Adrenal gland (tissue), 12 donors: ENCODE data around the gene GHSR. TPM values are rescaled to one million over a fixed set of nuclear protein-coding genes. Genes with fewer than 3 reads are reported as not detected.

Source experiments
- DNase-seq, 7 donors: peaks; one replicate each; pipeline ENCODE4 v3.0.0-alpha.2; 2019 to 2020
- H3K27ac ChIP-seq, 5 donors: fragments of 200-600 bp; sonication (generic) in 4 of 5; 1 replicate in 3 of 5; 2 replicates in 2 of 5; pipeline versions ENCODE4 v1.5.1 to v1.8.0; 2016 to 2020; ENCODE audit warnings: mild to moderate bottlenecking in 1 of 5
- H3K27me3 ChIP-seq: fragments of 200-600 bp; 2 replicates; pipeline ENCODE4 v1.8.0; 2021
- H3K36me3 ChIP-seq, 2 donors: fragments of 200-600 bp; replicated peaks in 1 of 2; 1 replicate in 1 of 2; 2 replicates in 1 of 2; pipeline versions ENCODE4 v1.5.1 to v1.8.0; 2018 to 2022
- H3K4me1 ChIP-seq, 2 donors: fragments of 200-600 bp; replicated peaks in 1 of 2; 1 replicate in 1 of 2; 2 replicates in 1 of 2; pipeline versions ENCODE4 v1.5.1 to v1.8.0; 2018 to 2021
- H3K4me3 ChIP-seq, 4 donors: fragments of 200-600 bp; sonication (generic) in 3 of 4; one replicate each; pipeline ENCODE4 v1.5.1; 2016 to 2018
- H3K9me3 ChIP-seq, 3 donors: fragments of 200-600 bp; sonication (generic) in 1 of 3; replicated peaks in 1 of 3; 1 replicate in 2 of 3; 2 replicates in 1 of 3; pipeline versions ENCODE4 v1.5.1 to v1.8.0; 2016 to 2021
- POLR2A ChIP-seq, 2 donors: fragments of 450-650 bp; IDR thresholded peaks; one replicate each; pipeline ENCODE4 v1.6.1; 2017; ENCODE audit warnings: antibody characterized with exemption in 2 of 2, mild to moderate bottlenecking in 2 of 2, moderate library complexity in 1 of 2
- WGBS, 4 donors: extraction: QIAGEN DNeasy Blood & Tissue Kit in 2 of 4; methylation state at CpG; one replicate each; pipeline versions ENCODE4 v1.1.5 to v1.1.7; 2013 to 2017; 5-methylcytosine and 5-hydroxymethylcytosine counted together
- intact Hi-C, 2 donors: fragments of 100-400 bp; cut with DNase I; formaldehyde crosslinking; loops; one replicate each; pipeline versions ENCODE4 v1.14.1 to v1.15.0; 2022 to 2023
- polyA plus RNA-seq, 3 donors: library from polyadenylated mRNA; stranded (reverse); fragments of 200-250 nt in 2 of 3; fragments of 350-450 nt in 1 of 3; fragmentation: Illumina TruSeq in 1 of 3; extraction: RNeasy Lipid Tissue Mini Kit (QIAGEN cat#74804) in 1 of 3; gene quantifications; one replicate each; pipeline ENCODE4 v1.2.3, GENCODE V29; 2013 to 2014
- total RNA-seq, 9 donors: library from RNA; depleted of rRNA in 4 of 9; stranded (reverse); fragments of >200 nt in 4 of 9; fragments of 120-200 nt in 1 of 9; fragmentation: NEBNext Ultra II Directional in 1 of 9; extraction: Animal tissue kit (Norgen Biotek cat#: 25700) in 1 of 9; gene quantifications; one replicate each; pipeline versions ENCODE4 v1.1.0 to v1.2.4, GENCODE V29; 2013 to 2023
- TF ChIP-seq, protein P1 (sequence below), 6 experiments: fragments of 450-650 bp in 4 of 6; fragments of 200-600 bp in 2 of 6; sonication (generic) in 1 of 6; IDR thresholded peaks; 1 replicate in 5 of 6; 2 replicates in 1 of 6; pipeline versions ENCODE4 v1.5.1 to v1.8.0; 2016 to 2021; ENCODE audit warnings: antibody characterized with exemption in 6 of 6, mild to moderate bottlenecking in 2 of 6, moderate library complexity in 1 of 6
- donor health status: healthy with polysubstance abuse.
- donor health status: Bipolar disorder and iron deficiency.
- donor health status: DM: yes; HTN: yes; CAD: no.
- donor health status: DM: no; HTN: no; CAD: no.
- donor health status: DM: no; HTN: no; CAD: no.
- donor health status: DM: yes; HTN: yes; CAD: no.

Gene GHSR
- total and polyA plus RNA-seq, 12 donors: 0.24 to 1.8 (median 0.31) TPM; not detected in 8

DNA sequence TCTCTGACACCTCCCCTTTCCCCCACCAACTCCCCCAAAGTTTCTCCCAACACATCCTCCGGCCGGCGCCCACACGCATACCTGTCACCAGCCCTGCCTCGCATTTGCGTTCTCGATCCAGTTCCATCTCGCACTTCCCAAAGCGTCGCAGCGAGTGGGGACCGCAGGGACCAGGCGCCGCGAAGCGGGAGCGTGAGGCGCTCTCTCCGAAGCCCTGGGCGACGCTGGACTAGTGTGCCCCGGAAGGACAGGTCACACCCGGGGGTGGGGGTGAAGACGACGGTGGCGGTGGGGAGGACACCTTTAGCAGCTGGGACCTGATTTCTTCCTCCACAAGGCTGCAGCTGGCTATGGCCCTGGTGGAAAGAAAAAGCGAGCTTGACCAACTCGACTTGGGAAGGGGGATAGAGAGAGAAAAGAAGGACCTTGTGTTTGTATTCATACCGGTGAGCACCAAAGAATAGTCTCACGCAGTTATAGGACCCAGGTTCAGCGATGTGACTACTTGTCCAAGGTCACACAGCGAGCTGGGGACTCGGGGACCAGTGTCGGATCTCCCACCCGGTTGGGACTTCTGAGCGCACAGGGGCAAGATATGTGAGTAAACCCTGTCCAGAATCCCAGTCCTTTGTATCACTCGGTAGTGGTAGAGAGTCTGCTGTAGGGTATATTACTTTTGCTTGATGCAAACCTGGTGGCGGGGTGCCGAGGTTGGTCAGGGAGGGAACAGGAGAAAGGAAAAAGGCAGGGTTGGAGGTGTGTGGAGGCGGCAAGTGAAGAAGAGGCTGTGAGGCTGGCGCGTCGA lies 607 bp upstream of the GHSR start:
- H3K36me3 ChIP-seq: no peaks in the 10 kb centered on the region
- peaks cover 0 to 16% of the 10 kb centered on the region in 2 donors for H3K4me1 ChIP-seq
- TF ChIP-seq, protein P1, sequence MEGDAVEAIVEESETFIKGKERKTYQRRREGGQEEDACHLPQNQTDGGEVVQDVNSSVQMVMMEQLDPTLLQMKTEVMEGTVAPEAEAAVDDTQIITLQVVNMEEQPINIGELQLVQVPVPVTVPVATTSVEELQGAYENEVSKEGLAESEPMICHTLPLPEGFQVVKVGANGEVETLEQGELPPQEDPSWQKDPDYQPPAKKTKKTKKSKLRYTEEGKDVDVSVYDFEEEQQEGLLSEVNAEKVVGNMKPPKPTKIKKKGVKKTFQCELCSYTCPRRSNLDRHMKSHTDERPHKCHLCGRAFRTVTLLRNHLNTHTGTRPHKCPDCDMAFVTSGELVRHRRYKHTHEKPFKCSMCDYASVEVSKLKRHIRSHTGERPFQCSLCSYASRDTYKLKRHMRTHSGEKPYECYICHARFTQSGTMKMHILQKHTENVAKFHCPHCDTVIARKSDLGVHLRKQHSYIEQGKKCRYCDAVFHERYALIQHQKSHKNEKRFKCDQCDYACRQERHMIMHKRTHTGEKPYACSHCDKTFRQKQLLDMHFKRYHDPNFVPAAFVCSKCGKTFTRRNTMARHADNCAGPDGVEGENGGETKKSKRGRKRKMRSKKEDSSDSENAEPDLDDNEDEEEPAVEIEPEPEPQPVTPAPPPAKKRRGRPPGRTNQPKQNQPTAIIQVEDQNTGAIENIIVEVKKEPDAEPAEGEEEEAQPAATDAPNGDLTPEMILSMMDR (IDR thresholded peaks at IDR 0.05): no peak
- no peak for TF ChIP-seq POLR2A (IDR thresholded peaks at IDR 0.05)
- DNase-seq: no peak
- WGBS, 4 donors: 6 to 10% (median 7%) methylated on average over 30 to 43 of the region's 43 CpGs
- no peaks in the 10 kb centered on the region for H3K9me3 ChIP-seq
- H3K27ac ChIP-seq: no peak overlapping the region
- H3K27me3 ChIP-seq: peaks cover 57% of the 10 kb centered on the region
- intact Hi-C loops: no loop called here
- H3K4me3 ChIP-seq: no peak overlapping the region

DNA sequence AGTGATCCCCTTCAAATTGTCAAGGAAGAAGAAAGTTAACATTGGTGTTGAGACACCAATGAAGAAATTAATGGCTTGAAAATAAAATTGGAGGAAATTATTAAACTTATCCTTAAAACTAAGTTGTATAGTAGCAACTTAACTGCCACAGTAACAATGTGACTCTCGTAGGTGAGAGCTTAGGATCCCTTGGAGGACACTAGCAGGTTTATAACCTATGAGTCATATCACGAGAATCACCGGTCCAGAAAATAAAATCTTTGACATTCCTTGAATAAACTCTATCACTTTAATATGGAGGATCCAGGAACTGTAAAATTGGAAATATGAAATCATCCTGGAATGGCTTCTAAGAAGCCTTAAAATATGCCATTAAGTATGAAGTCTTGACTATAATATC lies 2.1 kb downstream of the GHSR start:
- TF ChIP-seq POLR2A (IDR thresholded peaks at IDR 0.05): no peak
- TF ChIP-seq, protein P1 (IDR thresholded peaks at IDR 0.05): no peak
- Histone ChIP-seq H3K4me3 (no peak overlapping the region), H3K27ac (no peak overlapping the region), H3K4me1 (peaks cover 0 to 16% of the 10 kb centered on the region in 2 donors), H3K36me3 (no peaks in the 10 kb centered on the region), H3K27me3 (peaks cover 50% of the 10 kb centered on the region), H3K9me3 (no peaks in the 10 kb centered on the region)
- no peak for DNase-seq
- intact Hi-C loops: no loop called here
- 51 to 71% (median 61%) methylated on average over 3 of the region's 3 CpGs for WGBS, 4 donors

DNA sequence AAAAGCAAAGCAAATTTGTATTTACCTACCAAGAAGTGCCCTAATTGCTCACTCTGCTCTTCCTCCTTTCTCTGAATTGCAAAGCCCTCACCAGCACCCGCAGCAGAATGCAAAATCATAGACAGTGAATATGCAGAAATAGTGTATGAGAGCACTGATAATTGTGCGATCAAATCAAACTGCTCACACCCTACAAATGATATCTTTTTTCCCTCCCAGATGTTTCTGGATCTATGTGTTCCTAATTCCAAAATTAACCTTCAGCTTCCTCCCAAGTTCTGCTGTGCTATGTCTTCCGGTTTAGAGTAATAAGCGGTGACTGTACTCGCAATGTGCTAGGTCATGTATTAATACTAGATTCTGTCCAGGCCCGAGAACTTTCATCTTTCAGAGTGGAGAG lies 3.4 kb downstream of the GHSR start:
- 76 to 84% (median 81%) methylated on average over 6 of the region's 6 CpGs for WGBS, 4 donors
- Histone ChIP-seq H3K4me3 (no peak overlapping the region), H3K27ac (no peak overlapping the region), H3K27me3 (peaks cover 37% of the 10 kb centered on the region), H3K36me3 (no peaks in the 10 kb centered on the region), H3K4me1 (peaks cover 0 to 13% of the 10 kb centered on the region in 2 donors), H3K9me3 (no peaks in the 10 kb centered on the region)
- no peak for DNase-seq
- no peak for TF ChIP-seq POLR2A (IDR thresholded peaks at IDR 0.05)
- TF ChIP-seq, protein P1 (IDR thresholded peaks at IDR 0.05): no peak
- intact Hi-C loops: no loop called here

DNA sequence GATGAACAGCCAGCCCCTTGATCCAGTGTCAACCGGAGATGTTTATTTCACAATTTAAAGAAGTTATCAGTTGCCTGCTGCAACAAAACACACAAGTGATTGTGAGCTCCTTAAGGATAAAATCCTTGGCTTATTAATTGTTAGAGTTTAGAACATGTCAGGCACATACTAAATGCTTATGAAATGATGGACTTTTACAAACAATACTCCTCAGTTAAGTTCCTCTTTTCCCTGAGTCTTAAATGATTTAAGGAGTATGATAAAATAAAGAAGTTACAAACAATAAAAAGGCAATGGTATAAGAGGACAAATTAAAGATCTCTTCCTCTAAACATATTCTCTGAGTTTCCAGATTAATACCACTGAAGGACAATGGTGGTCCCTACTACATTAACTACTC lies 5.7 kb downstream of the GHSR start:
- H3K27me3 ChIP-seq: peaks cover 15% of the 10 kb centered on the region
- no peak overlapping the region for H3K27ac ChIP-seq
- no peak overlapping the region for H3K4me3 ChIP-seq
- H3K4me1 ChIP-seq: no peaks in the 10 kb centered on the region
- intact Hi-C loops: no loop called here
- TF ChIP-seq, protein P1 (IDR thresholded peaks at IDR 0.05): no peak
- TF ChIP-seq POLR2A (IDR thresholded peaks at IDR 0.05): no peak
- H3K9me3 ChIP-seq: no peaks in the 10 kb centered on the region
- 70 to 89% (median 84%) methylated on average over 1 of the region's 1 CpG for WGBS, 4 donors
- H3K36me3 ChIP-seq: no peaks in the 10 kb centered on the region
- no peak for DNase-seq
